GM08714 (cell line): Measurements from ENCODE around the gene MINK1.
A peak's percentile ranks its signal among the peaks of the same experiment; 100 is the strongest.
"Not testable (repeated sequence)": the region's sequence is repeated elsewhere in the genome, so short reads cannot be mapped to it uniquely, and the experiment has no call there.

Experiments
- H3K4me3 ChIP-seq: fragments of 200-500 bp; sonication (Bioruptor generic); 2 replicates; pipeline ENCODE4 v1.5.1; 2014; ENCODE audit warnings: mild to moderate bottlenecking, low read length, inconsistent platforms
- ZNF274 ChIP-seq: IDR thresholded peaks from 2 replicates; pipeline ENCODE4 v1.6.1; 2012; ENCODE audit warnings: mild to moderate bottlenecking, low read depth, low read length

Gene MINK1

DNA sequence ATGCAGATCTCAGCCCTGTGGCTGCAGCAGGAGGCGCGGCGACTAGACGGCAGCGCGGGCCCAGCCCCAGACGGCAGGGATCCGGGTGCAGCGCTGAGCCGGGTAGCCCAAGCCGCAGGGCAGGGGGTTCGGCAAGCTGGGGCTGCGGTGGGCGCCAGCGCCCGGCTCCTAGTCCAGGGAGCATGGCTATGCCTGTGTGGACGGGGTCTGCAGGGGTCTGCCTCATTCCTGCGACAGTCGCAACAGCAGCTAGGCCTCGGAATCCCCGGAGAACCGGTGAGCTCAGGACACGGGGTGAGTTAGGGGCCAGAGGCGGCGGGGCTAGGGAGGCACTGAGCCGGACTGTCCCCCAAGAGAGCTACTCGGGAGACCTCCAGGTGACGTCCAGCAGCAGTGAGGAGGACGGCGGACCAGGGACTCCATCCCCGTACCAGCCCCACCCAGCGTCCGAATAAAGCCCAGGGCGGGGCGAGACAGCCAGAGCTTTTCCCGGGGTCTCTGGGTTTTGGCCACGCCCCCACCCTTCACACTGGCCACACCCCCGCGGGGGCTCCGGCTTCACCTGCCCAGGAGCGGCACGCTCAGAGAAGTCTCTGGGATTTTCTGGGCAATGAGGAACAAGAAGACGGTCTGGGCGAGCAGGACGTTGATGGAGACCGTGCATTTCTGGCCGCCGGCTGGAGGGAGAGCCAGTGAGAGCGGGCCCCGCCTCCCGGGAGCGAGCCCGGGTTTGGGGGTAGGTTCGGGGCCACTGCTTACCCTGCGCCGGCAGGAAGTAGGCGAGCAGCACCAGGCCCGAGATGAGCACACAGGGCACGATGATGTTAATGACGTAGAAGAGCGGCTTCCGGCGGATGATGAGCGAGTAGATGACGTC lies 67.3 kb downstream of the MINK1 start:
- no peak for TF ChIP-seq ZNF274
- H3K4me3 ChIP-seq = peak overlapping the region; percentile 13; the same call in 1 of the 2 replicates

DNA sequence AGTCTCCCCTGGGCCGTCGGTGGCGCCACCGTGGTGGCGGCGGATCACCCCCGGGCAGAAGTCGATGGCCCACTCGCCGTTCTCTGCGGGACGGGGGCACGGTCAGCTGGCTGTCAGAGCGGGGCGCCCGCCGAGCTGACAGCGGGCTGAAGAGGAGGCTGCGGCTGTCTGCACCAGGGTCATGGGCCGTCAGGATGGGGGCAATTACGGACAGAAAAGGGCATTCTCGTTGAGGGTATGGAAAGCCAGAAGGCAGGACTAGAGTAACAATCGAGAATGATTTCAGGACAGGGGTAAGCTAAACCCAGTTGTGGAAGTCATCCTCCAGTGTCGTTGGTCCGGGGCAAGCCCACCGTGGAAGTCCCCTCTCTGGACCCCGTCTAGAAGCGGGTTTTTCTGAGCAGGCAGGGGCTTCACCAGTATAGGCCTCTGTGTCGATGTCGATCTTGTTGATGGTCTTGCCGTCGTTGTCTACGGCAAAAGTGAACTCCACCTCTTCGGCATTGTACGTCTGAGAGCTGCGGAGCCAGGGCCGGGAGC lies 68.0 kb downstream of the MINK1 start:
- no peak for TF ChIP-seq ZNF274
- no peak overlapping the region; the same call in 1 of the 2 replicates for H3K4me3 ChIP-seq

DNA sequence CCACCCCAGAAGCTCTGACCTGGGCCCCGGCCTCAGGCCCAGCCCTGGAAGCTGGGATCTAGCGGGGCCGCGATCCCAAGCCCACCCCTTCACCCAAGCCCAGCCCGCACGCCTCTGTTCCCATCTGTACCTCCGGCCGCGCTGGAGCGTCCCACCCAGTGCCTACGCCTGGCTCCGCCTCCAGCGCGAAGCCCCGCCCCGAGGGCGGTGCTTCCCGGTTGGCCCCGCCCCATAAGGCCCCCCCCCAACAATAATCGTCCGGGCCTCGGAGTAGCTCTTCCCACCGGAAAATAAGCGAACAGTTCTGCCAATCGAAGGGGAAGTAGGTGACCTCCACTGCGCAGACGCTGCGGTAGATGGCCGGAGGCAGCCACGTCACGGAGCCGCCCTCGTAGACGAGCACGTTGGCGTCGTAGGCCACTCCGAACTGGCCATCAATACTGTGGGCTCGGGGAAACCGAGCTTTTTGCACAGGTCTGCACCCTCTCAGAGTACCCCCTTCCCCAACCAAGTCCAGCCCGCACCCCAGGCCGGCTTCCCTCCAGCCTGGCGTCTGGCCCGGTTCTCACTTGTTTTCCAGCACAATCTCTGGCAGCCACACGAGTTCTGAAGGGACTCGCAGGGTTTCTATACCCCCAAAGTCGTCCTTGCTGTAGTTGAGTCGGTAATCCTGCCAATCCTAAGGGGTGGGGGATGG lies 68.7 kb downstream of the MINK1 start:
- no peak for TF ChIP-seq ZNF274
- no peak overlapping the region for H3K4me3 ChIP-seq

DNA sequence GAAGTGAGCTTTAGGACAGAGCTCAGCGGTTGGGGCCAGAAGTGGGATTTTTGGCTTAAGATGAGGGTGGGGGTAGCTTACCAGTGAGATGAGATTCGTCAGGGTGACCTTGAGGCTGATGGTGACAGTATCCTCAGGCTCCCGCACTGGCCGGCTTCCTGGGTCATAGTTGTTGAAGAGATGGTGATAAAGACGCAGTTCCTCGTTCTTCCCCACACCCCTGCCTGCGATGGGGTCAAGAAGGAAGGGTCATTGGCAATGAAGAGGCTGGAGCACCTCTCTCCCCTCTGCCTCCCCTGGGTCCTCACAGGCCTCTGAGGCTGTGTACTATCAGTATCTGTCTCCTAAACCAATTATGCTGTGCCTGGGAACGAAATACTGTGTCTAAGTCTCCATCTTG lies 69.4 kb downstream of the MINK1 start:
- H3K4me3 ChIP-seq = no peak overlapping the region
- no peak for TF ChIP-seq ZNF274

DNA sequence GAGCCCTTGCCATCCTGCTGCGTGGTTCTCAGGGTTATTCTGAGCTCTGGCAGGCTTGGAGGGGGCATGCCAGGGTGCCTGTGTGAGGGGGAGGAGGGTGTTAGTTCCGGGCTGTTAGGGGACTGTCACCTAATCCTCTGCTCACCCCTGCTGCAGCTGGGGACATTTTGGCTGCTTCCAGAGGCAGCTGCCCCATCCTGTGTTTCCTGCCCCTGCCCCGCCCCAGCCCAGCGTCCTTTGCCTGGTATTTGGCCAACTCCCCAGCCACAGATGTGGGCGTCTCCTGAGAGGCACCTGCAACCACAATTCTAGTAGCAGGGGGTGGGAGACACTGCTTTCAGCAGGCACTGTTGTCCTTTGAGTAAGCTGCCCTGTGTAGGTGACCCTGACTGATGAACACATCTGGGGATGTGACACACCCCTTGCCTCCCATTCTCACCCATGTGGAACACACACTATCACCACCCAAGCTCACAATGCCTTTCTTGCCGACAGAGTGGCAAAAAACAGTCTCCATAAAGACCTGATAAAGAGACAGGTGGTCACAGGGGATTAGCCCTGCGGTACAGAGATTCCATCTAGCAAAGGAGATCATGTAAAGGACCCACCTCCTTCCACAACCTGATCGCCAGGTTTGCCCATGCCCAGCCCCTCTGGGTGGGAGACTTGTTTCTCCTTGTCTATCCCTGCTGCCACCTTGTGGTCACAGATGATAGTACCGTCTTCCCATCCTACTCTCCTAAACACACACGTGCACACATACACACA lies 70.1 kb downstream of the MINK1 start, which contains the start of gene CHRNE:
TSS of gene CHRNE (minus strand) at position 48 of the 768 bp plus-strand sequence. CDS start at position 13, 35 bp downstream.
- H3K4me3 ChIP-seq = no peak within 1 kb of the TSS
- TF ChIP-seq ZNF274 = no peak

DNA sequence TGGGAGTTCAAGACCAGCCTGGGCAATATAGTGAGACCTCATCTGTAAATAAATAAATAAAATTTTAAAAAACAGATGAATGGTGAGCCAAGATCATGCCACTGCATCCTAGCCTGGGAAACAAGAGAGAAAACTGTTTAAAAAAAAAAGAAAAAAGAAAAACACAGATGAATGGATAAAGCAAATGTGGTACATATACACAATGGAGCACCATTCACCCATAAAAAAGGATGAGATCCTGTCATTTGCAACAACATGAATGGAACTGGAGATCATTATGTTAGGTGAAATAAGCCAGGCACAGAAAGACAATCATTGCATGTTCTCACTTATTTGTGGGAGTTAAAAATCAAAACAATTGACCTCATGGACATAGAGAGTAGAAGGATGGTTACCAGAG lies 73.5 kb downstream of the MINK1 start:
- not testable (repeated sequence) for H3K4me3 ChIP-seq

DNA sequence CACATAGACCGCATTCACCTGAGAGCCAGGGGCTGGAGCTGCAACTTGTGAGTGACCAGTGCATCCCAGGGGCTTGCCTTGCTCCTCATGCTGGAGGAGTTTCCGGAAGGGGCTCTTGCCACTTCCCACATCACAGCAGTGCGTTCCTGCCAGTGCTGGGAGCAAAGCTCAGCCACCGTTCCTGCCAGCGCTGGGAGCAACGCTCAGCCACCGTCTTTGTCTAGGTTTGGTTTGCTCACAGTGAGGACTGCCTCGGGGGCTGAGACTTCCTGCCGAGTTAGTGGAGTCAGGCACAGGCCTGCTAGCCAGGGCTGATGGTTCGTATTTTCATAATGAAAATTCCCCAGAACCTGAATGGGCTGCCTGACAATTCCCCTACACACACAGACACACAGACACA lies 75.2 kb downstream of the MINK1 start:
- no peak for TF ChIP-seq ZNF274
- no peak overlapping the region for H3K4me3 ChIP-seq

DNA sequence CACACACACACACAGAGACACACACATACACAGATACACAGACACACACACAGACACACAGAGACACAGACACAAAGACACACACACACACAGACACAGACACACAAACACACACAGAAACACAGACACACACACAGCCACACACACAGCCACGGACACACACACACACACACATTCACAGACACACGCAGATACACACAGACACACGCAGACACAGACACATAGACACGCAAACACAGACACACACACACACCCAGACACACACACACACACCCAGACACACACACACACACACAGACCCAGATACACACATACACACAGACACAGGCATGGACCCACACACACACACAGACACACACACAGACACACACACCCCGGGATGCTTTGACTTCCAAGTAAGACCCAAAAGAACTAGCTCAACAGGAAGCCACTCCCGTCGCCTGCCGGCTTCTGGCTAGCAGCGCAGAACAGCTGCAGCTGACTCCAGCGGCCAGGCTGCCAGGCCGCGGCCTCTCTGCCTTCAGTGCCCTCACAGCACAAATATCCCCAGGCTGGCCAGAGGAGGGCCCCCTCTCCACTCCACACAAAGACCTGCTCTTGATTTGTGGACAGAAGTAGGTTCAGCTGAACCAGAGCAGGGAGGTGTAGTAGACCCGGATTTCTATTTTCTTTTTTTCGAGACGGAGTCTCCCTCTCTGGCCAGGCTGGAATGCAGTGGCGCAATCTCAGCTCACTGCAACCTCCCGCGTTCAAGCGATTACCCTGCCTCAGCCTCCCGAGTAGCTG lies 75.8 kb downstream of the MINK1 start:
- TF ChIP-seq ZNF274 = no peak
- H3K4me3 ChIP-seq = no peak overlapping the region

DNA sequence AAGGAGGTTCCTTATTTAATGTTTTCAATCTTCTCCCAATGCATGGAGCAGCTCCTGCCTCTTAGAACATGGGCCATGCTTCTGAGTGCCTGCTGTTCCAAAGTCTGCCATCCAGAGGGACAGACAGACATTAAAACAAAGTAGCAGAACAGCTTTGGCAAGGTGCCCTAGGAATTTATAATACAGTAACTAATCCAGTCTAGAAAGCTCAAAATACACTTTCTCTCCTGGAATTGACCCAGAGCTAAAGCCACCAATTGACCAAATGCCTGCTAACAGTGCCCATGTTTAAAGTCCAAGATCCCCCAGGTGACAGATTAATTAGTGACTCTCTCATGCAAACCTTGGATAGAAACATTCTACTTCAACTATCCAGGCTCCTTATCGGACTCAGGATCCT lies 80.9 kb downstream of the MINK1 start:
- TF ChIP-seq ZNF274 = no peak
- H3K4me3 ChIP-seq = no peak overlapping the region

DNA sequence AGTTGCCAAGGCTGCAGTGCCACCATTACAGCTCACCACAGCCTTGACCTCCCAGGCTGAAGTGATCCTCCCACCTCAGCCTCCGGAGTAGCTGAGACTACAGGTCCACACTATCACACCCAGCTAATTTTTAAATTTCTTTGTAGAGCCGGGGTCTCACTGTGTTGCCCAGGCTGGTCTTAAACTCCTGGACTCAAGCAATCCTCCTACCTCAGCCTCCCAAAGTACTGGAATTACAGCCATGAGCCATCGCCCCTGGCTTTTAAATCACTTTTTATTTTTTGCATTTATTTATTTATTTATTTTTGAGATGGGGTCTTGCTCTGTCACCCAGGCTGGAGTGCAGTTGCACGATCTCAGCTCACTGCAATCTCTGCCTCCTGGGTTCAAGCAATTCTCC lies 81.4 kb downstream of the MINK1 start:
- H3K4me3 ChIP-seq = not testable (repeated sequence)

DNA sequence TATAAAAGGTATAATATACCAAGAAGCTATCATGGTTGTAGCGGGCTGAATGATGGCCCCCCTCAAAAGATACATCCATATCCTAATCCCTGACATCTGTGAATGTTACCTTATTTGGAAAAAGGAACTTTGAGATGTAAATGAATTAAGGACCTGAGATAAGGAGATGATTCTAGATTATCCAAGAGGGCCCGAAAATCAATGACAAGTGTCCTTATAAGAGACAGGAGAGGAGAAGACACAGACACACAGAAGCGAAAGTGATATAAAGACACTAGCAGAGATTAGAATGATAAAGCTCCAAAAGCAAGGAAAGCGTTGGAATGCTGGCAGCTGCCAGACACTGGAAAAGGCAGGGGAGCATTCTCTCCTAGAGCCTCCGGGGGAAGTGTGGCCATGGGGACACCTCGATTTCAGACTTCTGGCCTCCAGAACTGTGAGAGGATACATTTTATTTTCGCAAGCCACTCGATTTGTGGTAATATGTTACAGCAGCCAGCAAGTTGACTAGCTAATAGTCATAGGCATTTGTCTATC lies 86.4 kb downstream of the MINK1 start:
- no peak overlapping the region for H3K4me3 ChIP-seq
- TF ChIP-seq ZNF274 = no peak

DNA sequence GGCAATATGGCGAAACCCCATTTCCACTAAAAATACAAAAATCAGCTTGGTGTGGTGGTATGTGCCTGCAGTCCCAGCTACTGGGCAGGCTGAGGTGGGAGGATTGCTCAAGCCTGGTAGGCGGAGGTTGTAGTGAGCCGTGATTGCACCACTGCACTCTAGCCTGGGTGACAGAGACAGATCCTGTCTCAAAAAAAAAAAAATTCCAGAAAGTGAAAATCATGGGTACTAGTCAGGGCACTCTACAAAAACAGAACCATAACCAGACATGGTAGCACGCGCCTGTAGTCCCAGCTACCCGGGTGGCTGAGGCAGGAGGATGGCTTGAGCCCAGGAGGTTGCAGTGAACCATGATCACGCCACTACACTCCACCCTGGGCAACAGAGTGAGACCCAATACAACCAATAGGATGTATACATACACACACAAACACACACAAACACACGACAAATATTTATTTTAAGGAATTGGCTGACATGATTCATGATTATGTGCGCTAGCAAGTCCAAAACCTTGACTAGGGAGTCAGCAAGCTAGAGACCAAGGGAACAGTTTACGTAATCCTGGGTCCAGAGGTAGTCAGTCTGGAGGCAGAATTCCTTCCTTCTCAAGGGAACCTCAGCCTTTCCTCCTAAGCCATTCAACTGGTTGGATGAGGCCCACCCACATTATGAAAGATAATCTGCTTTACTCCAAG lies 87.4 kb downstream of the MINK1 start:
- TF ChIP-seq ZNF274 = no peak
- H3K4me3 ChIP-seq = no peak overlapping the region

DNA sequence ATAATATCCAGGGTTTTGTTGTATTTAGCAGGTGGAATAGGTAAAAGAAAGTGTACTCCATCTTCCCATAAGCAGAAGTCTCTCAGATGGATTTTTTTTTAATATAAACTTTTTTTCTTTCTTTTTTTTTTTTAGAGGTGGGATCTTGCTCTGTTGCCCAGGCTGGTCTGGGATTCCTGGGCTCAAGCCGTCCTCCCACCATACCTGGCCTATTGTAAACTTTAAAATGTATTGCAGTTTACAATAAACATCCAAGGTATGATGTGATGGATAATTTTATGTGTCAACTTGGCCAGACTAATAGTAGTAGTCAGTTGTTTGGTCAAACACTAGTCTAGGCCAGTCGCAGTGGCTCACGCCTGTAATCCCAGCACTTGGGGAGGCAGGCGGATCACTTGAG lies 88.2 kb downstream of the MINK1 start:
- no peak for TF ChIP-seq ZNF274
- no peak overlapping the region for H3K4me3 ChIP-seq

DNA sequence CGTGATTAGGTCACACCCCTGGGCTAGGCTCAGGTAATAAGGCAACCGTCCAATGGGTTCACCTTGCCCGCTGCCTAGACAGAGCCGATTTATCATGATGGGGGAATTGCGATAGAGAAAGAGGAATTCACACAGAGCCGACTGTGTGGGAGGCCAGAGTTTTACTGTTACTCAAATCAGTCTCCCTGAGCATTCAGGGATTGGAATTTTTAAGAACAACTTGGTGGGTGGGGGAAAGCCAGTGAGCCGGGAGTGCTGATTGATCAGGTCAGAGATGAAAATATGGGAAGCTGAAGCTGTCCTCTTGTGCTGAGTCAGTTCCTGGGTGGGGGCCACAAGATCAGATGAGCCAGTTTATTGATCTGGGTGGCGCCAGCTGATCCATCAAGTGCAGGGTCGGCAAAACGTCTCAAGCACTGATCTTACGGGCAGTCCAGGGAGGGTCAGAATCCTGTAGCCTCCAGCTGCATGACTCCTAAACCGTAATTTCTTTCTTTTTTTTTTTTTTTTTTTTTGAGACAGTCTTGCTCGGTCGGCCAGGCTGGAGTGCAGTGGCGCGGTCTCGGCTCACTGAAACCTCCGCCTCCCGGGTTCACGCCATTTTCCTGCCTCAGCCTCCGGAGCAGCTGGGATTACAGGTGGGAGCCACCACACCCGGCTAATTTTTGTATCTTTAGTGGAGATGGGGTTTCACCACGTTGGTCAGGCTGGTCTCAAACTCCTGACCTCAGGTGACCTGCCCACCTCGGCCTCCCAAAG lies 93.6 kb downstream of the MINK1 start:
- not testable (repeated sequence) for H3K4me3 ChIP-seq
